NCI-H2029 treated with DMSO at 0.1 percent for 48 hours (cell line): ENCODE data around the gene BRD3OS.

Experiments used
- DNase-seq: peaks from one replicate; lab custom pipeline; 2025; lab: John Stamatoyannopoulos, UW

The BRD3OS gene

GRCh38 chr9:134004881-134005280, 20.4 kb upstream of the BRD3OS start:
- no peak for DNase-seq

GRCh38 chr9:134005381-134005780, 19.9 kb upstream of the BRD3OS start:
- DNase-seq = no peak

- DNase-seq = peak; percentile 33
Observed at GRCh38 chr9:134007150-134007549, 18.1 kb upstream of the BRD3OS start.

- DNase-seq = no peak
Observed at GRCh38 chr9:134007571-134007970, 17.7 kb upstream of the BRD3OS start.

- peak; percentile 82 for DNase-seq
Observed at GRCh38 chr9:134010310-134011173, 14.7 kb upstream of the BRD3OS start.

- DNase-seq = no peak
Observed at GRCh38 chr9:134011401-134011800, 13.9 kb upstream of the BRD3OS start.

- no peak for DNase-seq
Observed at GRCh38 chr9:134014946-134015345, 10.3 kb upstream of the BRD3OS start.

GRCh38 chr9:134024214-134024792, 978 bp upstream of the BRD3OS start:
- DNase-seq = no peak

GRCh38 chr9:134025606-134026541, 593 bp downstream of the BRD3OS start:
- DNase-seq = no peak

GRCh38 chr9:134026581-134026980, 1.3 kb downstream of the BRD3OS start:
- DNase-seq = no peak

GRCh38 chr9:134026981-134027380, 1.7 kb downstream of the BRD3OS start:
- no peak for DNase-seq

- no peak for DNase-seq
Observed at GRCh38 chr9:134027561-134027960, 2.3 kb downstream of the BRD3OS start.

GRCh38 chr9:134028076-134028475, 2.8 kb downstream of the BRD3OS start:
- no peak for DNase-seq

GRCh38 chr9:134028575-134029247, 3.4 kb downstream of the BRD3OS start:
- no peak for DNase-seq

- DNase-seq = no peak
Observed at GRCh38 chr9:134029248-134030226, 4.3 kb downstream of the BRD3OS start.

- no peak for DNase-seq
Observed at GRCh38 chr9:134030821-134031470, 5.7 kb downstream of the BRD3OS start.

- no peak for DNase-seq
Observed at GRCh38 chr9:134031783-134032182, 6.5 kb downstream of the BRD3OS start.

- no peak for DNase-seq
Observed at GRCh38 chr9:134032456-134033222, 7.4 kb downstream of the BRD3OS start.

- no peak for DNase-seq
Observed at GRCh38 chr9:134033516-134034214, 8.4 kb downstream of the BRD3OS start.
